GM13976 (cell line): Measurements from ENCODE around the gene RCN1.

Experiments
- DNase-seq: peaks from one replicate; pipeline ENCODE4 v3.0.0; 2012; ENCODE audit warnings: low spot score
- in situ Hi-C: fragments of 300-500 bp; cut with MboI; formaldehyde crosslinking; loops from one replicate; pipeline ENCODE4 v1.12.0; 2022; ENCODE audit warnings: low sequenced_read_pairs, mixed read lengths, inconsistent platforms; ENCODE audit not compliant: unreplicated experiment
- TF ChIP-seq, protein P1 (sequence below): IDR thresholded peaks from 2 replicates; pipeline ENCODE4 v1.5.1; 2012; ENCODE audit warnings: borderline replicate concordance, mild to moderate bottlenecking; ENCODE audit not compliant: insufficient read depth; ENCODE audit errors: extremely low read depth, missing control alignments, control extremely low read depth

RCN1 gene

DNA sequence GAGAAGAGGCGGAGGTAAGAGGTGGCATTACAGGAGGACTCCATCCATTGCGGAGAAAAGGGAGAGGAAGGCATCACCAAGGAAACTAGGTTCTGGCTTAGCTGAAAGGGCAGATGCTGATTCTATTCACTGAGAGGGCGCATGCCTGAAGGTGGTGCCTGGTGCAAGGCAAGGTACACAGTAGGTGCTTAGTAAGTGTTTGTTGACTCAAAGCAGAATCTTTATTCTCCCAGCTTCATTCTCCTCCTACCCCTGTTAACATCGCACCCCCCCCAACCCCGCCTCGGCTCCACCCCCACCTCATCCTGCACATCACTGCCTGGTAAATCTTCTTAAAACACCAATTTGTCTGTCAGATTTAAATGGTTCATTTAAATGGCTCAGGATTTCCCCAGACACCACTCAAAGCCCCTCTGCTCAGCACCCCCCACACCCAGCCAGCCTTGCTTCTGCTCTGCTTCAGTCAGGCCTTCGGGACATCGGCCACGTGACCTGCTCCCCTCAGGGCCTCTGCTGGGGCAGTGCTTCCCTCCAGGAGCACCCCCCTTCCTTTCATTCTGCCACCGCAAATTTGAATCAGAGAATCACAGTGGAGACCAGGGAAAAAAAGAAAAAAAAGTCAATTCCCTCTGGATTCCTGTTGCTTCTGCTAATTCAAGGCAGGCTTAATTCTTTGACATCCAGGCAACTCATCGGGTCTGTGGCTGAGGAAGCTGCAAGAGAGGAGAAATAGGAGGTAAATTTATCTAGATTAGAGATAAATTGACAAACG is 17.8 kb upstream of the RCN1 start:
- TF ChIP-seq, protein P1, sequence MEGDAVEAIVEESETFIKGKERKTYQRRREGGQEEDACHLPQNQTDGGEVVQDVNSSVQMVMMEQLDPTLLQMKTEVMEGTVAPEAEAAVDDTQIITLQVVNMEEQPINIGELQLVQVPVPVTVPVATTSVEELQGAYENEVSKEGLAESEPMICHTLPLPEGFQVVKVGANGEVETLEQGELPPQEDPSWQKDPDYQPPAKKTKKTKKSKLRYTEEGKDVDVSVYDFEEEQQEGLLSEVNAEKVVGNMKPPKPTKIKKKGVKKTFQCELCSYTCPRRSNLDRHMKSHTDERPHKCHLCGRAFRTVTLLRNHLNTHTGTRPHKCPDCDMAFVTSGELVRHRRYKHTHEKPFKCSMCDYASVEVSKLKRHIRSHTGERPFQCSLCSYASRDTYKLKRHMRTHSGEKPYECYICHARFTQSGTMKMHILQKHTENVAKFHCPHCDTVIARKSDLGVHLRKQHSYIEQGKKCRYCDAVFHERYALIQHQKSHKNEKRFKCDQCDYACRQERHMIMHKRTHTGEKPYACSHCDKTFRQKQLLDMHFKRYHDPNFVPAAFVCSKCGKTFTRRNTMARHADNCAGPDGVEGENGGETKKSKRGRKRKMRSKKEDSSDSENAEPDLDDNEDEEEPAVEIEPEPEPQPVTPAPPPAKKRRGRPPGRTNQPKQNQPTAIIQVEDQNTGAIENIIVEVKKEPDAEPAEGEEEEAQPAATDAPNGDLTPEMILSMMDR = no peak
- no peak for DNase-seq
- in situ Hi-C loops = no loop called here

- in situ Hi-C loops = no loop called here
- no peak for DNase-seq
- TF ChIP-seq, protein P1 = no peak
These were observed 17.2 kb upstream of the RCN1 start for GRCh38 chr11:32073644-32074026.

DNA sequence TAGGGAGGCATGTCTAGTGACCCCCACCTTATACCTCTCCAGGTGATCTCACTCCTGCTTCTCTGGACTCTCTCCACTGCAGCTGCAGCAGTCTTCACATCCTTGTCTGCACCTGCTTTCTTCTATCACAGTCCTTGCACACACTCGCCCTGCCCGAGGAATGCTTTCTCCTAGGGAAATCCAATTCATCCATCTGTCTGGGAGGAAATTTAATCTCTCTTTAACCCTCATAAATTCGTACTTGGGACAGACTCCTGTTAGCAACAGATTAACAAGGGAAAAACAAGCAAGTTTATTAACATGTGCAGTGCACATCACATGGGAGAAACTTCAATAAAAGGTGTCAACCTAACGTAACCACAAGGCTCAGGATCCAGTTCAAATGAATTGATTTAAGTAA is 11.3 kb upstream of the RCN1 start:
- in situ Hi-C loops = no loop called here
- no peak for DNase-seq
- TF ChIP-seq, protein P1 = no peak

DNA sequence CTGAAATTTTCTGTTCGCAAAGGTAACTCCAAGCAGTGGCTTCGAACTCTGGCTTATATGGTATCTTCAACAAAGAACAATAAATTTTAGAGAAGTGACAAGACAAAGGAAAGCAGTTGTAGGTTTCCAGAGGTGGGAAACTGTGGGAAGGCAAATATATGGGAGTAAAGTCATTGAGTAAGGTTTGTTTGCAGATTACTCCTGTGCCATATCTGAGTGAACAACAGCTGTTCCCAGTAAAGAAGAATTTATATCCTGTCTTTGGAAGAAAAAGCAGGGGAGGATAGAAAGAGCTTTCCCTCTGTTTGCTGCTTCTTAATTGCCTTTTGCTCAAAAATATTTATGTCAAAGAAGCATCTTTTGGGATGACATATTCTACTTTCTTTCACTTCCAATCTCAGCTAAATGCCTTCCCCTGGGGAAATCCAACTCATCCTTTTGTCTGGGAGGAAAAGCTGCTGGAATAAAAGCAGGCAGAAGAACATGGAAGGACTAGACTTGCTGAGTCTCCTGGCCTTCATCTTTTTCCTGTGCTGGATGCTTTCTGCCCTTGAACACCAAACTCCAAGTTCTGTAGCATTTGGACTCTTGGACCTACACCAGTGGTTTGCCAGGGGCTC is 10.4 kb upstream of the RCN1 start:
- TF ChIP-seq, protein P1 = no peak
- in situ Hi-C loops = no loop called here
- no peak for DNase-seq

DNA sequence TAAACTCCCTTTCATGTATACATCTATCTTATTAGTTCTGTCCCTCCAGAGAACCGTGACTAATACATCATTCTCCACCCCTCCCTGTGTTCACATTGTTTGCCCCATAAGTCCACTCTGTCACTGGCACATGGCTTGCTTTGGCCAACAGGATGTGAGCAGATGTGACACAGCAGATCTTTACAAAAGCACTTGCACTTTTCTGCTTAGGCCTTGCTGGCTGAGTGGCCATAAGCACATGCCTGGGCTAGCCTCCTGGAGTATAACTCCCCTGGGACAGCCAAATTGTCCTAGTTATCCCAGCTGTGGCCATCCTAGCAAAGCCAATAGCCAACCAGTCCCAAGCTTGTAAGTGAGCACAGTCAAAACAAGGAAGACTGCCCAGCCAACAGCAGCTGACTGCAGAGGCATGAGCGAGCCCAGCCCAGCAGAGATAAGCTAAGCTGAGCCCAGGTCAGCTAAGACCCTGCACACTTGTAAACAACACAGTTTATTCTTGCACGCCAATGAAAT is 9.7 kb upstream of the RCN1 start:
- no peak for DNase-seq
- in situ Hi-C loops = no loop called here
- TF ChIP-seq, protein P1 = no peak

DNA sequence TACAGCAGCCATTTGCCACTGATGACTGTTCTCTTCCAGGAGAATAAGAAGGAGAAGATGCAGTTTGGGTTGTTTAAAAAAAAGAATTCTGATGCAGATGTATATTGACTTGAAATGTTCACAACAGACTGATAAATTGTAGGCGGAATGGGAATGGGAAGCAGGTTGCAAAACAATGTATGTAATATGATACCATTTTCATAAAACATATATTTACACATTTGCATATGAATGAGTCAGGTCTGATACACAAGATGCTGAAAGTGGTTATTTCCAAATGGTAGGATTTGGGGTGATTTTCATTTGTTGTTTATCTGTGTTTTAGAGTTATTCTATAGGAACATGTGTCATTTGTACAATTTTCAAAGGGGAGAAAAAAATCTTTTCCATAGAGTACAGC is 9.0 kb upstream of the RCN1 start:
- TF ChIP-seq, protein P1 = no peak
- in situ Hi-C loops = no loop called here

More for the DNA sequence above, 9.0 kb upstream of the RCN1 start:
- DNase-seq = no peak
